Astrocyte (in vitro differentiated cells and primary cell): ENCODE results near the gene NKD1. TPM values are rescaled to one million over a fixed set of nuclear protein-coding genes. Genes with fewer than 3 reads are reported as not detected.

Experiments used
- DNase-seq: peaks from one replicate; pipeline ENCODE4 v3.0.0-alpha.2; 2010; ENCODE audit warnings: low read depth
- FAIRE-seq: peaks from 2 replicates; lab custom pipeline; 2011; peaks lifted over from hg19 to GRCh38; lab: Jason Lieb, UNC
- H2AFZ ChIP-seq: 2 replicates; pipeline ENCODE4 v1.6.0; 2012; ENCODE audit warnings: low read depth, low read length, inconsistent platforms
- H3K27ac ChIP-seq: 2 replicates; pipeline ENCODE4 v1.5.1; 2011; ENCODE audit warnings: low read depth, low read length, inconsistent platforms
- H3K27me3 ChIP-seq: 2 replicates; pipeline ENCODE4 v1.6.0; 2011; ENCODE audit warnings: low read length, inconsistent platforms; ENCODE audit not compliant: insufficient read depth
- H3K36me3 ChIP-seq: 2 replicates; pipeline ENCODE4 v1.5.1; 2011; ENCODE audit warnings: low read length, inconsistent platforms; ENCODE audit not compliant: insufficient read depth
- H3K4me1 ChIP-seq: 2 replicates; pipeline ENCODE4 v1.5.1; 2011; ENCODE audit warnings: low read length, inconsistent platforms; ENCODE audit not compliant: insufficient read depth
- H3K4me2 ChIP-seq: 2 replicates; pipeline ENCODE4 v1.6.0; 2012; ENCODE audit warnings: low read length, inconsistent platforms
- H3K4me3 ChIP-seq: 2 replicates; pipeline ENCODE4 v1.5.1; 2011; ENCODE audit warnings: low read depth, mild to moderate bottlenecking, low read length, inconsistent platforms; ENCODE audit not compliant: insufficient read depth
- H3K79me2 ChIP-seq: 2 replicates; pipeline ENCODE4 v1.6.0; 2012; ENCODE audit warnings: mild to moderate bottlenecking, low read length, inconsistent platforms; ENCODE audit not compliant: insufficient read depth
- H3K9ac ChIP-seq: 2 replicates; pipeline ENCODE4 v1.6.0; 2012; ENCODE audit warnings: mild to moderate bottlenecking, low read length, inconsistent platforms
- H3K9me3 ChIP-seq: 2 replicates; pipeline ENCODE4 v1.5.1; 2012; ENCODE audit warnings: low read depth, mild to moderate bottlenecking, low read length, inconsistent platforms; ENCODE audit not compliant: insufficient read depth
- H4K20me1 ChIP-seq: 2 replicates; pipeline ENCODE4 v1.6.0; 2012; ENCODE audit warnings: low read length, inconsistent platforms; ENCODE audit not compliant: insufficient read depth
- H3K27ac Mint-ChIP-seq: one replicate; pipeline ENCODE4 v1.8.0; 2021; ENCODE audit warnings: mild to moderate bottlenecking, mixed read lengths; ENCODE audit not compliant: unreplicated experiment
- H3K27me3 Mint-ChIP-seq: one replicate; pipeline ENCODE4 v1.8.0; 2021; ENCODE audit warnings: low read depth, mixed read lengths; ENCODE audit not compliant: unreplicated experiment
- H3K36me3 Mint-ChIP-seq: one replicate; pipeline ENCODE4 v1.8.0; 2021; ENCODE audit warnings: low read depth, mixed read lengths; ENCODE audit not compliant: unreplicated experiment
- H3K4me1 Mint-ChIP-seq: one replicate; pipeline ENCODE4 v1.8.0; 2021; ENCODE audit warnings: low read depth, mixed read lengths; ENCODE audit not compliant: unreplicated experiment
- H3K4me3 Mint-ChIP-seq: one replicate; pipeline ENCODE4 v1.8.0; 2021; ENCODE audit warnings: mild to moderate bottlenecking, moderate library complexity, mixed read lengths; ENCODE audit not compliant: unreplicated experiment
- H3K9me3 Mint-ChIP-seq: one replicate; pipeline ENCODE4 v1.8.0; 2021; ENCODE audit warnings: mild to moderate bottlenecking, mixed read lengths; ENCODE audit not compliant: unreplicated experiment
- CTCF ChIP-seq: IDR thresholded peaks from 2 replicates; pipeline ENCODE4 v1.5.1; 2011; ENCODE audit warnings: low read depth, mild to moderate bottlenecking, inconsistent platforms, low read length, moderate library complexity; ENCODE audit not compliant: insufficient read depth
- EZH2 ChIP-seq: IDR thresholded peaks from 2 replicates; pipeline ENCODE4 v1.6.1; 2012; ENCODE audit warnings: mild to moderate bottlenecking, low read length, inconsistent platforms; ENCODE audit not compliant: insufficient read depth
- total RNA-seq: library from RNA; stranded (reverse); gene quantifications from 2 replicates; pipeline ENCODE4 v1.2.1, GENCODE V29; 2021

Gene NKD1
- total RNA-seq, 1 donor from 2014 or later = 9.1 TPM

DNA sequence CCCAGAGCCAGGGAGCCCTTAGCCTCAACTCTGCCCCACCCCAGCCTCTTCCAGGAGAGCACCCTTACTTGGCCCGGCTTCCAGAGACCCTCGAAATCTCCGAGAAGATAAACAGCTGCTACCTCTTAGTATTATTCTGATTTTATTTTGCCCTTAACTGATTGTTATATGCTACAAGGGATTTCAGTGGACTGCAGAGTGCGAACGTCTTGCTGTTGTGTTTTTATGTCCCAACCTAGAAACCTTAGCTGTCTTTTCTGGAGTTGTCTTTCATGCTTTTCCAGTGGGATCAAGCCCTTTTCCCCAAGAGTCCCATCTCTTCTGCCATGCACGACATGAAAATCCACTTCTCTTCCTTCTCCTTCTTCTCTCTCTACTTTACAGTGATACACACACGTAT, 85.9 kb downstream of the NKD1 start:
- no peak overlapping the region for H3K4me3 ChIP-seq
- no peak overlapping the region for H2AFZ ChIP-seq
- H3K36me3 Mint-ChIP-seq = peaks cover 7% of the 10 kb centered on the region
- no peaks in the 10 kb centered on the region for H3K4me1 Mint-ChIP-seq
- H3K27ac Mint-ChIP-seq = no peak overlapping the region
- H3K9me3 Mint-ChIP-seq = peaks cover 3% of the 10 kb centered on the region
- no peak overlapping the region for H3K4me3 Mint-ChIP-seq
- no peaks in the 10 kb centered on the region for H3K9me3 ChIP-seq
- no peaks in the 10 kb centered on the region for H4K20me1 ChIP-seq
- no peaks in the 10 kb centered on the region for H3K27me3 ChIP-seq
- TF ChIP-seq EZH2 (no peak), CTCF (no peak)
- H3K79me2 ChIP-seq = no peaks in the 10 kb centered on the region
- DNase-seq (no peak), FAIRE-seq (no peak)
- peaks cover 51% of the 10 kb centered on the region for H3K27me3 Mint-ChIP-seq
- H3K27ac ChIP-seq = no peak overlapping the region
- no peaks in the 10 kb centered on the region for H3K36me3 ChIP-seq
- no peak overlapping the region for H3K4me2 ChIP-seq
- H3K9ac ChIP-seq = no peak overlapping the region
- no peaks in the 10 kb centered on the region for H3K4me1 ChIP-seq

GRCh38 chr16:50634947-50635346, 86.8 kb downstream of the NKD1 start:
- no peaks in the 10 kb centered on the region for H4K20me1 ChIP-seq
- FAIRE-seq (no peak), DNase-seq (no peak)
- no peak overlapping the region for H3K4me3 ChIP-seq
- H2AFZ ChIP-seq = no peak overlapping the region
- no peaks in the 10 kb centered on the region for H3K27me3 ChIP-seq
- H3K36me3 ChIP-seq = no peaks in the 10 kb centered on the region
- peaks cover 2% of the 10 kb centered on the region for H3K9me3 Mint-ChIP-seq
- peaks cover 48% of the 10 kb centered on the region for H3K27me3 Mint-ChIP-seq
- no peak overlapping the region for H3K4me3 Mint-ChIP-seq
- no peak for TF ChIP-seq EZH2
- H3K9ac ChIP-seq = no peak overlapping the region
- H3K4me2 ChIP-seq = no peak overlapping the region
- H3K27ac ChIP-seq = no peak overlapping the region
- H3K79me2 ChIP-seq = no peaks in the 10 kb centered on the region
- H3K4me1 ChIP-seq = no peaks in the 10 kb centered on the region
- no peak overlapping the region for H3K27ac Mint-ChIP-seq
- H3K4me1 Mint-ChIP-seq = no peaks in the 10 kb centered on the region
- H3K9me3 ChIP-seq = no peaks in the 10 kb centered on the region
- peaks cover 4% of the 10 kb centered on the region for H3K36me3 Mint-ChIP-seq

DNA sequence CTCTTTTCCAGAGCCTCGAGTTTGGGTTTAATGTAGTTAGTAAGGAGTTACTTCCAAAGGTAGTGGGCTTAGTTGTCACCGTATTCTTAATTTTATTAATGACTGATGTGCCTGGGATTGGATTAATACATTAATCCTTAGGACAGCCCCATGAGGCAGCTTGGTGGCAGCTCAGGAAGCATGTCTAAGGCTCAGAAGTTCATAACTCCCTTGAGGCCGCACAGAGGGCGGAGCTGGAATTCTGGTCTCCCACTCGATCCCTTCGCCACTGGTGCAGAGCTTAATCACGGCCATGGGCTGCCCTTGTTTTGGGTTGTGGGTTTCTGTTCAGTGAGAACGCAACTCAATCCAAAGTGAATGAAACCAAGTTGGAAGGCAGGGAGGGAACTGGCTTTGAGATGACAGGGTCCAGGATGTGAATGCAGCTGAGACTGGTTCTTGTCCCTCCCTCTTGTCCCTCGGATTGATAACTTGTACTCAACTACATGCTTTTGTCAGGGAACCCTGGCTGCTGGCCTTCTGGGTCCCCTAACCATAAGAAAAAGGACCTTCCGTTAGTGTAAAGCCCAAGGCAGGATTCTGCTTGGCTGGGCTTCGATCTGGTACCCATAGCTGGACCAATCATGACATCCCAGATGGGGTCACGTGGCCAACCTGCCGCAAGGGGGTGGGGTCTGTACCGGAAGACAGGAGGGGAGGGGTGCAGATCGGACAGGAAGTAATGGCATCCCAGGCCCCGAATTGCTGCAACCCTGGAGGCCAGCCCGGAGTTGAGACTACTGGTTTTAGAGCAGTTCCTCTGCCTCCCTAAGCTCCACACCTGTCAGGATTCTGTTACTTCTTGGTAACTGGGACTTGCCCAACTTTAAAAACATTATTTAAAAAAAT, 87.6 kb downstream of the NKD1 start:
- H3K4me1 ChIP-seq = no peaks in the 10 kb centered on the region
- FAIRE-seq (no peak), DNase-seq (no peak)
- no peak overlapping the region for H3K4me2 ChIP-seq
- H3K36me3 ChIP-seq = no peaks in the 10 kb centered on the region
- no peaks in the 10 kb centered on the region for H3K79me2 ChIP-seq
- H3K9me3 Mint-ChIP-seq = peaks cover 2% of the 10 kb centered on the region
- no peaks in the 10 kb centered on the region for H3K4me1 Mint-ChIP-seq
- no peak overlapping the region for H3K27ac Mint-ChIP-seq
- no peaks in the 10 kb centered on the region for H3K27me3 ChIP-seq
- H3K36me3 Mint-ChIP-seq = peaks cover 4% of the 10 kb centered on the region
- no peaks in the 10 kb centered on the region for H3K9me3 ChIP-seq
- no peak overlapping the region for H3K4me3 Mint-ChIP-seq
- no peak overlapping the region for H3K9ac ChIP-seq
- no peak overlapping the region for H3K27ac ChIP-seq
- peaks cover 52% of the 10 kb centered on the region for H3K27me3 Mint-ChIP-seq
- no peak overlapping the region for H3K4me3 ChIP-seq
- no peak overlapping the region for H2AFZ ChIP-seq
- TF ChIP-seq CTCF (no peak), EZH2 (no peak)
- no peaks in the 10 kb centered on the region for H4K20me1 ChIP-seq
